IPS-NIHi11 (cell line): ENCODE results near the gene SYNGR1.

Experiments
- DNase-seq: peaks from one replicate; pipeline ENCODE4 v3.0.0; 2012; ENCODE audit warnings: mixed read lengths, low spot score

Gene SYNGR1

GRCh38 chr22:39431216-39431801 lies 81.5 kb downstream of the SYNGR1 start:
- DNase-seq, result no peak

- no peak for DNase-seq
Observed at GRCh38 chr22:39431821-39432251, 82.0 kb downstream of the SYNGR1 start.

- no peak for DNase-seq
Observed at GRCh38 chr22:39432361-39432811, 82.6 kb downstream of the SYNGR1 start.

- no peak for DNase-seq
Observed at GRCh38 chr22:39433476-39434242, 83.9 kb downstream of the SYNGR1 start.

GRCh38 chr22:39434243-39434653 lies 84.5 kb downstream of the SYNGR1 start:
- DNase-seq, result no peak

- no peak for DNase-seq
Observed at GRCh38 chr22:39434721-39435120, 84.9 kb downstream of the SYNGR1 start.
